NCI-H345 treated with DMSO at 0.1 percent for 48 hours (cell line): ENCODE data around the gene INPP4A.
"Not testable (repeated sequence)": the region's sequence is repeated elsewhere in the genome, so short reads cannot be mapped to it uniquely, and the experiment has no call there.

Experiments used
- DNase-seq: peaks from one replicate; lab custom pipeline; 2025; ENCODE audit not compliant: unreplicated experiment; lab: John Stamatoyannopoulos, UW

Gene INPP4A

DNA sequence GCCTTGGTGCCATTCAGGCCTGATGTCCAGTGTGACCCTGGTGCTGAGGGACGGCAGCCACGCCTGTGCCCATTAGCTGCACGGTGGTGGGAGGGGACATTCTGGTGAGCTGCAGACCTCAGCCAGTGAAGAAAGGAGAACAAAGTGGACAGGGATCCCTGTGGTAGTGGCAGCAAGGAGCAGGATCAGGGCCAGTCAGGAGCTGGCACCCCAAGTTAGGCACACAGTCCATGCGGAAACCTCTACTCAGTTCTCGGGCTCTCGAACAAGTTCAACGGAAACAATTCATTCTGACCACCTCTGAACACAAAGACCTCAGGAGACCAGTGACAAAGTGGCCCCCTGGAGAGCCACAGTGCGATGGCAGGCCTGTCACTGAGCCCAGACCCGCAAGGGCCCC lies 133.6 kb downstream of the INPP4A start:
- no peak for DNase-seq

DNA sequence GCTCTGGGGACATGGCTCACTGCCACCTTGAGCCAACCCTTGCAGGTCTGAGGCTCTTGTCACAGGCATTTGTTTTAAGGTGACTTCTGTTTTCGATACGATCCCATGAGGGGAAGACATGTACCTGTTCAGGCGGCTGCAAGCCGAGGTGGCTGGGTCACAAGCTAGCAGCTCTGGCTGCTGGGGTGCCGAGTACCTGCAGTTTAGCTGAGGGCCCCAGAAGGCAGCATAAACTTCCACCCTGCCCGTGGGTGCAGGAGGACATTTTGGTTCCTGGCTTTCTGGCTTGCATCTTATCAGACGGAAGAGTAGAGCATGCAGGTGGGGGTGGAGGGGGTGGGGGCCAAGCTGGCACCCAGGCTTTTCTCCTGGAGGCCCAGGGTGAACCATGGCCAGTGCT lies 135.3 kb downstream of the INPP4A start:
- DNase-seq = no peak

DNA sequence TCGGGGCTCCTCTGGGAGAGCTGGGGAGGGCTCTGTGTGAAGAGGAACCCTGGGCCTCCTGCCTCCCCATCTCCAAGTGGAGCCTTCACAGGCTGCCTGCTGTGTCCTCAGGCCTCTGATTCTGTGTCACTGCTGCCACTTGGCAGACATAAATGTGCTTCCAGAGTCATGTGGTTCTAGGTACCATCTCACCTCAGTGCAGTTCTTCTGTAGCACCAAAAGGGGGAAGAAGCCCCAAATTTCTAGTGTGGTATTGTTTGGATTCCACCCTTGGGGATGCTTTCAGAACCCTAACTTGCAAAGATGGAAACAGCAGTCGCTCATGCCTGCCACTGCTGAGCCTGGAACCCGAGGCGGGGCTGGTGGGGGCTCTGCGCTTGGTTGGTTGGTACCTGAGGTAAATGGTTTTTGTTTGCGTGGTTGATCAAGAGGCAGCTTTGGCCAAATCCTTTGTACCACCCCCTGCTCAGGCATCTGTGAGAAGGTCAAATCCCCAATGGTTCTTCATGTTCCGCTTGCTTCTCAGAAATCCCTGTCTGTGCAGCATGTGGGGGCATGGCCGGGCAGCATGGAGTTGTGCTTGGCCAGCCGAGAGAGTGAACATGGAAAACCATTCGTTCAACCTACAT lies 136.1 kb downstream of the INPP4A start:
- DNase-seq = no peak

DNA sequence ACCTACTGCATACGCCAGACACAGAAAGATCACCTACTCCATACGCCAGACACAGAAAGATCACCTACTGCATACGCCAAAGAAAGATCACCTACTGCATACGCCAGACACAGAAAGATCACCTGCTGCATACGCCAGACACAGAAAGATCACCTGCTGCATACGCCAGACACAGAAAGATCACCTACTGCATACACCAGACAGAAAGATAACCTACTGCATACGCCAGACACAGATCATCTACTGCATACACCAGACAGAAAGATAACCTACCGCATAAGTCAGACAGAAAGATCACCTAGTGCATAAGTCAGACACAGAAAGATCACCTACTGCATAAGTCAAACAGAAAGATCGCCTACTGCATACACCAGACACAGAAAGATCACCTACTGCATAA lies 137.9 kb downstream of the INPP4A start:
- no peak for DNase-seq

DNA sequence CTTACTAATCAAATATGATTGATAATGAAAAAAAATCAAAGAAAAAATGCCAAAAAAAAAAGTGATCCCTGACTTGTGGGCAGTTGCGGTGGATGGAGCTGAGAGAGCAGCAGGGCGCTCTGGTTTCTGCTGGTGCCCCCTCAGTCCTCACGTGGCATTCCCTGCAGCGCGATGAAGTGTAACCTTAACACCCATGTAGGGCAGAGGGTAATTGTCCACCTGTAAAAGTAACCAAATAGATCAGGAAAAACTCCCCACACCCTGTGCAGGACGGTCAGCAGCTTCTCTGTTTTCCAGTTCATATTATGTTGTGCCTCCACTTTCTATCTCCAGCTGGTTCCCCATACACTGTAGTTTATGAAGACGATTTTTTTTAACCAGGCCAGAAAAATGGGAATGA lies 138.6 kb downstream of the INPP4A start:
- no peak for DNase-seq

DNA sequence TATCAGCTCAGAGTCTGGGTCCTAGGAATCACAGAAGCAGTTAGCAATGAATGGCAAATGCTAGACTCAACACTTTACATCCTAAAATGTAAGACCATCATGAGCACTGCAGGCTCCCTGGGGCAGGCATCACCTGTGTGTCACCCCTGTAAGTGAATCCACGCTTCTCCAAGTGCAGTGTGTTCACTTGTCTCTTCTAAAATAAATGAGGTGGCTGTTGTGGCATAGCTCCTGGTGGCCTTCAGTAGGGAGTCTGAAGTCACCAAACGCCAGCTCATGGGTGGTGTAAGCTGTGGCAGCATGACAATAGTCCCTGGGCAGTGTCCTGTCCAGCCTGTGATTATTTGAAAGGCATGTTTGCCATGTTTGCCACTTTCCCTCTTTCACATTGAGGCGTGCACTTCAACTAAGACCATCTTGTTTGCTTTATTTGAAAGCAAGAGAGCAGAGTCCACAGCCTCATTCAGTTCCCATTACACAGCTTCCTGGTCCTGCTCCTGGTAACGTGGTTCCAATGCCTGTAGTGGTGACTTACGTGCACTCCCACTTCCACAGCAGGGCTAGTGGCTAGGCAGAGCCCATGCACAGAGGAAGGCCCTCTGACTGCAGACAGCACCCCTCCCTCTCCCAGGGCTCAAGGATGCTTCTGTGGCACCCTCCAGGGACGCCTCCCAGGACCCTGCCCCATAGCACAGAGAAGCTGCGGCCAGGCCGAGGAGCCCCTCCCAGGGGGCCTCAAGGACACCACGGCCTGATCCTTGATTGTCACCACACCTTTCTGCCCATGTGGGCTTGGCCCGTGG lies 139.4 kb downstream of the INPP4A start:
- DNase-seq = no peak

DNA sequence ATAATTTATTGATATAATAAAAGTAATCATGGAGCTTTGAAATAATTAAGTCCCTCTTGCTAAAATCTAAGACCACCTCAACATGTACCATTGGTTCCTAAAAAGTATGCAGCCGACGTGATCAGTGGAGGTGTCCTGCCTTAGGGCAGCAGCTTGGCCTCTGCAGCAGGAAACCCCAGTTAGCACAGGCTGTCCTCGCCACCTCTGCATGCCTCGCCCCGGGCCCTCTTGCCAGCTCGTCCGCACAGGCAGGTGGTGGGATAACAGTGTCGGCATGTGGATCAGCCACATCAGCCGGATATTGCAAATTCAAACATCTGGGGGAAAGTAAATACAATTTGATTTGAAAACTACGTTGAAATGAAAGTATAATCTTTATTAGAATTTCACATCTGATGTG lies 140.7 kb downstream of the INPP4A start:
- no peak for DNase-seq

DNA sequence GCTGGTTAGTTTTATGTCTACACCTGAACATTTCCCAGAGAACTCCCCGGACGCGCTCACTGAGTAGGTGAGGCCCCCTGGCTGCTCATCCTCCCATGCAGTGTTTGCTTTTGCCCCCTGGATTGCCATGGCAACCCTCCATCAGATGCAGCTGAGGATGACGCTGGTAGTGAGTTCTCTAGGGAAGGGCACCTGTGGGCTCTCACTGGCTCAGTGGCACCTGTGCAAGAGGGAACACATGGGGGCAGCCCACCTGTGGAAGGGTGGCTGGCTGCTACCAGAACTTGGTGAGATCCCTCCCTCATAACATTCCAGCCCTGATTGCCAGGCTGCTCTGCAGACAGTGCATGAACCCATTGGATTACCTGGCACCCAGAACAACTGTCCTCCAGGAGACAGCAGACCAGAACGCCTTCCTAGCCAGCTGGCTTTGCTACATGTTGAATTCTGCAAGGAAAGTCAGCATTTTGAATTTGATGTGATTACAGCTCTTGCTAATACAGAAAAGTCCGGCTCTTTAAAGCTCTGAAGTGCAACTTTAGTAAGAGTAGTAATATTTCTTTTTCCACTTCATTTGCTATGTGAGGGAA lies 142.0 kb downstream of the INPP4A start:
- no peak for DNase-seq

DNA sequence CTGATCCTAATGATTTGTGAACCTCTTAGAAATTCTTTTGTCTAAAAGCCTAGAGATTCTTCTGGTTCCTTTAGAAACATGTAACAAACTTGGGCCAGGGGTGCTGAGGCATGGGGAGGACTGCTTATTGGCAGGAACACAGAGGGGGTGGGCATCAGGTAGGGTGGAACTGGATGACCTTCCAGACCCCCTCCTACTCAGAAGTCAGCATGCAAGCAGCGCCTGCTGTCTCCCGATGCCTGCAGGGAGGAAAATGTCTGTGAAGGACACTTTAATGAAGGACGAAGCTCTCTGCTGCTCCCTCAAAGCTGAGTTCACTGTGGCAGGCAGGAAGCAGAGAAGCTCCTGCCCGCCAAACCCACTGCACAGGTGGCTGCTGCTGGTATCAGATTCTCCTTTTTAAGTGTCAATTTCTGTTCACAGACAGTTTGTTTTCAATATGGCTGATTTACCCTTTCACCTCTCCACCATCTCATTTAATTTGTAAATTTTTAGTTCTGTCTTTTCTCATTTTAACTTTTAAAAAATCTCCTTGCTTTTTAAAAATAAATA lies 144.3 kb downstream of the INPP4A start:
- DNase-seq = no peak

DNA sequence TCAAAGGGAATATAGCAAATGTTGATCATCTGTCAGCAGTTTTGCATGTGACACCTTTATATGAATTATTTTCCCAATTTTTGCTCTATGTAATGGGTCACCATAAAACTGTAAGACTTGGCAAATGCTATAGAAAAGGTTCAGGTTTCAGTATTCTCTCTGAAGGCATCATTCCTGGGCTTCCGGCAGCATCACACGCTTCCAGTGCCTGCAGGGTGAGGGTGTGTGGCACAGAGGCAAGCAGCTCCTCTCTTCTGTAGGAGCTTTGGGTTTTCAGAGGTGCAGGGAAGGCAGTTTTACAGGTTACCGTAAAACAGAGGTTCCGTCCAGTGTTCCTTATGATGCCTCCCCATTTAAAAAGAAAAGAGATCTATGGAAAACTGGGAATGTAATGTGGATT lies 144.8 kb downstream of the INPP4A start:
- no peak for DNase-seq

DNA sequence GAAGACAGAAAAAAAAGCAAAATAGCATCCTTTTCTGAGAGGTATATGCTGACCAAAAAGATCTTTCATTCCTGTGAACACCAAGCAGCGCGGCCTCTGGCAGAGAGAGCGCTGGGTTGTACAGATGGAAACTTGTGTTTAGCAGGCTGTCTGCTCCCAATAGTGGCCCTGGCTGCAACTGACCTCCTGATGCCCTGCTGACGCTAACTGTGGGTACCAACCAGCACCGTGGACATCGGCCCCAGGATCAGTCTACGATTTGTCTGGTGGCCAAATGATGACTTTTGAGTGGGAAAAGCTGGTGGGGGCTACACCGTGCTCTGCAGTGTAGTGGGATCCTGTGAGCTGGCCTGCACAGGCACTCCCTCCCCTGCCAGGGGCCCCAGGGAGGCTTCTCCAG lies 147.9 kb downstream of the INPP4A start:
- no peak for DNase-seq

DNA sequence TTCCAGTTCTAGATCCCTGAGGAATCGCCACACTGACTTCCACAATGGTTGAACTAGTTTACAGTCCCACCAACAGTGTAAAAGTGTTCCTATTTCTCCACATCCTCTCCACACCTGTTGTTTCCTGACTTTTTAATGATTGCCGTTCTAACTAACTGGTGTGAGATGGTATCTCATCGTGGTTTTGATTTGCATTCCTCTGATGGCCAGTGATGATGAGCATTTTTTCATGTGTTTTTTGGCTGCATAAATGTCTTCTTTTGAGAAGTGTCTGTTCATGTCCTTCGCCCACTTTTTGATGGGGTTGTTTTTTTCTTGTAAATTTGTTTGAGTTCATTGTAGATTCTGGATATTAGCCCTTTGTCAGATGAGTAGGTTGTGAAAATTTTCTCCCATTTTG lies 150.0 kb downstream of the INPP4A start:
- not testable (repeated sequence) for DNase-seq

DNA sequence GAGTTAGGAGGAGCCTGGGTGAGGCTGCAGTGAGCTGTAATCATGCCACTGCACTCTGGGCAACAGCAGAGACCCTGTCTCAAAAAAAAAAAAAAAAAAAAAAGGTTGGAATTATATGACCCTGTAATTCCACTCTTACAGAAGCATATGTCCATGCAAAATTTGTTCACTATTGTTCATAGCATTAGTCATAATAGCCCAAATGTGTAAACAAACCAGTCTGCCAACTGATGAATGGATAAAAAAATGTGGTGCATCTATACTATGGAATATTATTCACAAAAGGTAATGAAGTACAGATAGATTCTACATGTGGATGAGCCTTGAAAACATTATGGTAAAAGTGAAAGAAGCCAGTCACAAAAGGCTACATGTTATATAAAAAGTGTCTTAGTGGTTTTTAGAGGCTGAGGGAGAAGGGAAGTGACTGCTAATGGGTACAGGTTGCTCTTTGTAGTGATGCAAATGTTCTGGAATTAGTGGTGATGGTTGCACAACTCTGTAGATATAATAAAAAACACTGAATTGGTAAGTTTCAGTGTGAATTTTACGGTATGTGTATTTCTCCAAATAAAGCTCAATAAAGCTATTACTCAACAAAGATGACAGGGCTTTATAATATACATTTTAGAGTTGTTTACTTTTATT lies 154.2 kb downstream of the INPP4A start:
- DNase-seq = no peak

DNA sequence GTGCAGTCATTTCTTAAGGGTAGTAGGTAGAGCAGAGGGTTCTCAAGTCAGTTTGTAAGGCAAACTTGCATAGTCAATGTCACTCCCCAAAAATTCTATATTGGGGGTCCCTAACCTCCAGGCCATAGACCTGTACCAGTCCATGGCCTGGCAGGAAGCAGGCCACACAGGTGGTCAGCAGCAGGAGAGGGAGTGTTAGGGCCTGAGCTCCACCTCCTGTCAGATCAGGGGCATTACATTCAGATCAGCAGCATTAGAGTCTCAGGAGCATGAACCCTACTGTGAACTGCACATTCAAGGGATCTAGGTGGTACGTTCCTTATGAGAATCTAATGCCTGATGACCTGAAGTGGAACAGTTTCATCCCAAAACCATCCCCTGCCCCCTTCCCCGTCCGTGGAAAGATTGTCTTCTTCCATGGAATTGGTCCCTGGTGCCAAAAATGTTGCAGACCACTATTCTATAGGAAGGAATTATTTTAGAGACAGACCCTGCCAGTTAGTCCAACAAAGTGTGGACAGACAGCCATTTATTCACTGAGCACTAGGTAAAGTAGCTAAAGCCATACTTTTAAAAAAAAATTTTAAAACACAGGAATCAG lies 157.0 kb downstream of the INPP4A start:
- DNase-seq = no peak

DNA sequence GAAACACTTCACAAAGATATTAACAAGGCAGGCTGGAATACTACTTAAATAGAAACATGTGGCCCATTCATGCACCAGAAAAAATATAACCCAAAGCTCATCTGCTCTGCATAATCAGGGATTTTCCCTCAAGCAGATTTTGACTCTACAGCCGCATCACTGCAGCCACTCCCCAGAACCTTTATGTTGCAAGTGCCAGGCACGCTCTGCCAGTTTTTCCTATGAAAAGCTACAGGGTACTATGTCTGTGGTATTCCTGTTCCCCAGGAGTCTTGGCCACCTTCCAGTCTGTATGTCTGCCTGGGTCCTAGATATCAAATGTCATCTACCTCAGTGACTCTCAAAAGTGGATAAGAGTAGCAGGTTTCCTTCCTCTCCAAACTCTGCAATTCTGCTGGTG lies 159.9 kb downstream of the INPP4A start:
- peak; percentile 54 for DNase-seq

DNA sequence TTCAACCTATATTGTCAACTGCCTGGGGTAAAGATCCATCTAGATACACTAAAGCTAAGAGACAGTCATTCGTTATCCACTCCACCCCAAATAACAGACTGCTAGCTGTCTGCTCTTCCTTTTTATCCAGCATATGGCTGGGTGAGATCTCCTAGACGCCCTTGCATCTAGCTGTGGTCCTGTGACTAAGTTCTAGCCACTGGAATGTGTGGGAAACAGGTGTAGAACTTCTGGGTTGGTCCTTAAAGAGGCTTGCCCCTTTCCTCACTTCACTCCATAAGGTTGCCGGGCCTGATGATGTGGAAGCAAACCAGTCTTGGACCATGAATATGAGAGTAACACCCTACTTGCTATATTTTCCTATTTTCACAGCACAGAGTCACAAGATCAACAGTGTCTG lies 160.4 kb downstream of the INPP4A start:
- no peak for DNase-seq

DNA sequence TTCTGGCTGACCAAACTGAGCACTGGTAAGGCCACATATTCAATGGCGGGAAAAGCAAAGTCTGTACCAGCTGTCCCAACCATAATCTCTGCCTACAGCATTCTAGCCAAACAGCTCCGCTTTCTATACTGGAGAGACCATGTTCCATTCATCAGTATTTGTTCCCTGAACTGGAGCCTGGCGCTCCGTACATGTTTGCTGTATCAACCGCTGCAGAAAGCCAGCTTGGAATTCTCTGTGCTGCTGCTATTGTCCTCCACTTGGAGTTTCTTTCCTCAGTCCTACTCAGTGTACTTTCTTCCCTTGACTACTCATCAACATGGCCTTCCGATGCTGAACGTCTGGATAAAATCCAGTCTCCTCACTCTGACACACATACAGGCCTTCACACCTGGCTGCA lies 161.8 kb downstream of the INPP4A start:
- no peak for DNase-seq

DNA sequence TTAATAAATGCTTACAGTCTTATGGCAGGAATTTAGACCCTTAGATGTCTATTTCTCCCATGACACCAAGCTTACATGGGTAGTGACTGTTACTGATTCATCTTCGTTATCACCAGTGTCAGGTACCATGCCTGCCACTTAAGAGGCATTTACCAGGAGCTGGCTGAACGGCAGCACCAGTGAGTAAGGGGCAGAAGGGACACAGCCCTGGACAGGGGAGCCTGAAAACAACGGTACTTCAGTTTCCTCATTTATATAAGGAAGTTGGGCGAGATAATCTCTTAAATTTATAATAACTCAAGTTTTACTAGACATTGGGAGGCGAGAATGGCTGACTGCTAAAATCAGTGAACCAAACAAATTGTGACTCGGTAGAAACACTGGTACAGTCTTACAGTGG lies 162.4 kb downstream of the INPP4A start:
- DNase-seq = no peak

DNA sequence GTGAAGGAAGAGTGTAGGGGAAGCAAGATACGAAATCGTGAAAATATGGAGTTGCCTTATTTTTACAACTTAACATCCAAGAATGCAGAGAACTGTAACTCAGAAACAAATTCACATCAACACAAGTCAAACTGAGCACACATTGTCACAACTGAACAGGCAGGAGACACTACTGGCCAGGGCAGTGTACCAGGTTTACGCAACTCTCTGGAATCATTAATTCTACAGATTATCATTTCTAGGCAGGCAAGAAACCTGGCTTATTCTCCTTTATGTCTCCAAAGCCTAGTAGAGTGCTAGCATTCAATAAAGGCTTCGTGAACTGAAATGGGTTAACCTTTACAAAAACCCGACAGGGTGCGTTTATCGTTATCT lies 163.1 kb downstream of the INPP4A start:
- DNase-seq = no peak

DNA sequence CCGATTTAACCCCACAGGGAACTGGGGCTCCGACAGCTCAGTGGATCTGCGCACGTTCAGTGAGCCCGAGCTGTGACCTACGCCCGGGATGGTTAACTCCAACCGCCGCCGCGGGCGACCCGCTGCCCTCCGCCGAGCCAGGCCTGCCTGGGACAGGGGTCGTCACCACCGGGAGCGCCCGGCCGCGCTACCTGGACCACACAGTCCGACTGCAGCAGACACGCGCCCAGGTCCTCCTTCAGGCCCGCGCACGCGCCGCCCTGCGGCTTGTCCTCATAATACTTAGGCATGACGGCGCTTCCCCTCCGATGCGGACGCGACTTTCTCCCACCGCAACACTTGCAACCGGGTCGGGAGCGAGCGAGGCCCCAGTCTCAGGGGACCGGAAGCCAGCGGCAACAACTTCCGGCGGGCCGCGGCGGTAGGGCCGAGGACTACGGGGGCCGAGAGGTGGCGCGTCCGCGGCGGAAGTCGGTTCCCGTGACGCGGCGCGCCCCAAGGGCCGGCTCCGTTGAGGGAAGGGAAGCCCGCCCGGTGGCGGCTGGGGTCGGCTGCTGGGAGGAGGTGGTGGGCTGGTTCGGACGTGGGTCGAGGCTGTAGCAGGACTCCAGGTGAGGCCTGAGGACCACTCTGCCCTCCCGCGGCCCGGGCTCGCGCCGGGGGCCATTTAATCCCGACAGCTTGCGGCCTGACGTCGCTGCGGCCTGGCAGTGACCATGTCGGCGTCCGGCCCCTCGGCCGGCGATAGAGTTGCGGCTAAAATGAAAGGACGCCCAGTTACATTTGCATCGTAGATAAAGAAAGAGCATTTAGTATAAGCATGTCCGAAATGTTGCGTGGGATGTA lies 163.7 kb downstream of the INPP4A start, which contains the start of the genes COA5 and UNC50:
Gene COA5, minus strand, starts transcription at position 397 of the 846 bp plus-strand sequence. Its CDS starts 107 bp downstream, at position 290.
Gene UNC50, plus strand, starts transcription at position 474 of the 846 bp plus-strand sequence. CDS start 1,171 bp downstream, outside the sequence.
- DNase-seq = peak; percentile 66
